HG02610 (cell line): Measurements from ENCODE around the gene FNBP1L.

Experiments
- ATAC-seq: cut with Tn5 transposase; IDR thresholded peaks from one replicate; pipeline ENCODE4 v1.9.1; 2021; ENCODE audit warnings: mild to moderate bottlenecking, moderate library complexity; ENCODE audit not compliant: unreplicated experiment

FNBP1L gene

DNA sequence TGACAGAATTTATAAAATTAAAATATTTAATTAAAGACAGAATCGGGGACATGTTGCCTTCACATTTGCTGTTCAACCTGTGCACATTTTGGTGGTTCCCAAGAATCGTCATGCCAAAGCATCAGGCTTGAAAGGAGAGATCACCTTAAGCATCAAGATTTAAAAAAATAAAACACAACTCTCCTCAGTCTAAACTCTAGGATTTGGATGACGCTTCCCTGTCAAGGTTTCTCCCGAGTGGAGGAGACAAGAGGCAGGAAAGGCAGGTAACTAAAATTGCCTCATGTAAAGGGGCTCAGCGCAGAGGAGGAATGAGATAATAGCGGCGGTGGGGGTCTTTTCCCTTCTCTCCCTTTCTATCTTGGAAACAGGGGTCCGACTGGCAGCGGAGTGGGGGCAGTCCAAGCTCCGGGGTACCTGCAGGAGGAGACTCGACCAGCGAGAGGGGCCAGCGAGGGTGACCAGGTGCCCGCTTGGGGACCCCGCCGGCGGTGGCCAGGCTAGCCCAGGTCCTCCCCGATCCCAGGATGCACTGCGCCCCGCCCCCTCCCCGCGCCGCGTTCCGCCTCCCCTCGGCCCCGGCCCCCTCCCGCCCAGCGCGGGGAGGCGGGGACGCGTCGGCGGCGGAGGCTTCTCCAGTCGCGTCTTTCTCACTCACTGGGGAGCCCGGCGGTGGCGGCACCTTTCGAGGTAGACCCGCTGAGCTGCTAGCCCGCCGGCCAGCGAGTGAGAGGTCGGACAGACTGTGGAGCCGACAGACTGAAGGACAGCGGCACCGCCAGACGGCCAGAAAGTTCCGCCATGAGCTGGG, at the start of gene FNBP1L:
FNBP1L (plus strand) TSS at position 638 of the 811 bp plus-strand sequence; CDS start at position 802, 164 bp downstream.
- no peak for ATAC-seq

DNA sequence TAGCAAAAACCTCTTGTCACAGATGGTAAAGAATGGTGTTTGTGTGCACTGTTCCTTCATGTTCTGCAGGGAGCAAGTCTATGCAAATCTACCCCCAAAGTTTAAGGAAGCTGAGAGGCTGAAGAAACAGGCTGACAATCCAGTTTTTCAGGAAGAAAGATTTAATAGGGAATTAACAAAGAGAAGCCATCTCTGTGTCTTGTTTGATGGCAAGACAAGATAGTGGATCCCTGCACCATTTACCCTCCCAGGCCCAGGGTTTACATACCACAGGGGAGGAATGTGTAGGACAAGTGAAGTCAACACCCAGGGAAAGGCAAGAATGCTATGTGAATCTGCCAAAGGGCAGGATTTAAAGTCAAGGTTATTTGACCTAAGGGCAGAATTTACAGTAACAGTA, 48.1 kb upstream of the FNBP1L start:
- no peak for ATAC-seq

DNA sequence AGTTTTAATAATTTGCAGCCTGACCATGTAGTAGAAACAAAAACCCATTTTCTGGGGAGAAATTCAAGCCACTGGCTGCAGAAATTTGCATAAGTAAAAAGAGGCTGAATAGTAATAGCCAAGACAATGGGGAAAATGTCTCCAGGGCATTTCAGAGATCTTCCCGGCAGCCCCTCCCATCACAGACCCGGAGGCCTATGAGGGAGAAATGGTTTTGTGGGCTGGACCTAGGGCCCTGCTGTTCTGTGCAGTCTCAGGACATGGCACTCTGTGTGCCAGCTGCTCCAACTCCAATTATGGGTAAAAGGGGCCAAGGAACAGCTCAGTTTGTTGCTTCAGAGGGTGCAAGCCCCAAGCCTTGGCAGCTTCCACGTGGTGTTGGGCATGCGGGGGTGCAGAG, 39.7 kb upstream of the FNBP1L start:
- ATAC-seq, result no peak

DNA sequence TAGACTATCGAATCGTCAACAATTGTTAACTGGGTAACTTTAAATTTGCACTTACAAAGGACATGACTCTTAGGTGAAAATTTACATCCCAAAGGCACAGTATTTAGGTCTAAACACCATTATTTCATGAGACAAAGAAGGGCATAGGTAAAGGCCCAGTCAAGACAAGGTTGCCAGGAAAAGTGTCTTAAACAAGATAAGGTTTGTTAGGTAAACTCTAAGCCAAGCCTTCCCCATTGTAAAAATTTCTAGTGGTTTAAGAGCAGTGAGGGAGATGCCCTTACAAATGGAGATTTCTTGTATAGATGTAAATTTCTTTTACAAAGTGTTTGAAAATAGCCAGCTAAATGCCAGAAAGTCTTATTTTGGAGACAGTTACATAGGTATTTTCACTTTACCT, 36.9 kb upstream of the FNBP1L start:
- no peak for ATAC-seq

DNA sequence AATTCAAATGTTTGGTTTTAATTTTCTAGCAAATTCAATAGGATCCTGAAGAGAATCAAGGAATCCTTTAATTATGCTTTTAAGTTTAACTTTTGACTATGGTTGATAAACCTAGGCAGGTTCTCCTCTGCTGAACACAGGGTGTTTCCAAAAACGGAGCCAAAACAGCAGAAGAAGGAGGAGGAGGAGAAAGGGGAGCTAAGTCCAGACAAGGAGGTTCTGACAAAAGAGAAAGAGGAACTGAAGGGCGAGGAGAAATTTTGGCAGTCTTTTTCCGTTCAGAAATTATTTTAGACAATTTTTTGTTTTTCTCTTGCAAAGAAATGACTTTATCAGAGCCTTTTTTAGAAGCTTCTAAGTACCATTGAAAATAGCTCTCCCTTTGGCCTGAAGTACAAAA, 33.2 kb upstream of the FNBP1L start:
- no peak for ATAC-seq

DNA sequence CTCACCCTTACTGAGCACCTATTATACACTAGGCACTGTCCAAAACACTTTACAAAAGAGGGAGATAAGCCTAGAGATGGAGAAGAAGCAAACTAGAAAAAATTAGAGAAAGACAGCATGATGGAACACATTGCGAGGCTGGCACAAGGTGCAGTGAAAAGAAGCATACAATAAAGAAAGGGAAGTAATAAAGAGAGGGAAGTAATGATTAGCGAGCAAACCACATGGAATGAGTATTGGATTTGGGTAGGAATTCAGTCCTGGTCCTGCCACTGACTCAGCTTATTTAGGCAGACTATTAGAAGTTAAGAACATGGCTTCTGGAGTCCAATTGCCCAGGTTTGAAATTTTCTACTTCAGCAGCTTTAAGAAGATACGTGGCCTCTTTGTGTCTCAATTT, 32.6 kb upstream of the FNBP1L start:
- no peak for ATAC-seq

DNA sequence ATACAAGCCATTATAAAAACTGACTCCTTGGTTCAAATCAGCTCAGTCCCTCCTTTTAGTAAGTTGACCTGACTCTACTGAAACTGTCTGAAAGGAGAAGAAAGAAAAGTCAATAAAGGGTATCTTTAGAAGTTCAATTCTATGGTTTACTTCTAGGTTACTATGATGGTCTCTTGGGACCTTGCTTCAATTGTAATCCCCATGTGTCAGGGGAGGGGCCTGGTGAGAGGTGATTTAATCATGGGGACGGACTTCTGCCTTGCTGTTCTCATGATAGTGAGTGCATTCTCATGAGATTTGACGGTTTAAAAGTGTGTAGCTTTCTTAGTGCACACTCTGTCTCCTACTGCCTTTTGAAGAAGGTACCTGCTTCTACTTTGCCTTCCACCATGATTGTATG, 31.7 kb upstream of the FNBP1L start:
- ATAC-seq, result no peak

DNA sequence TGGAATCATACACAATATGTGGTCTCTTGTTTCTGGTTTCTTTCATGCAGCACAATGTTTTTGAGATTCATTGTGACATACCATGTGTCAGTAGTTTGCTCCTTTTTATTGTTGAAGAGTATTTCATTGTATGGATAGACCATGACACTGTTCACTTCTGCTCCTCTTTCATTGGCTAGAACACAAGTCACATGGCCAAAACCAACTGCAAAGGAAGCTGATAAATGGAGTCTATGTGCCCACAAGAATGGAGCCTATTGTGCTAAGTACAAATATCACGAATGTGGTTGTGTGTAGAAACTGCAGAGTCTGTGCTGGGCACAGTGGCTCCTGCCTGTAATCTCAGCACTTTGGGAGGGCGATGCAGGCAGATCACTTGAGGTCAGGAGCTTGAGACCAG, 28.6 kb upstream of the FNBP1L start:
- no peak for ATAC-seq

DNA sequence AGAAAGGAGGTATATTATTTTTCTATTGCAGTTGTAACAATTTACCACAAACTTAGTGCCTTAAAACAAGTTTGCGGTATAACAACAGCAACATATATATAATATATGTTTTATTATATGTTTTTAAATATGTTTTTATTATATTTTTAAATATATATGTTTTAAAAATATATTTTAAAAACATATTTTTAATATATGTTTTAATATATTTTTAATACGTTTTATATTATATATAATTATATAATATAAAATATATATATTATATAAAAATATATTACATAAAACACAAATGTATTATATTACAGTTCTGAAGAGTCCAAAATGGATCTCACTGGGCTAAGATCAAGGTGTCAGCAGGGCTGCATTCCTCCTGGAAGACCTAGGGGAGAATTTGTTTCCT, 27.5 kb upstream of the FNBP1L start:
- ATAC-seq, result no peak

DNA sequence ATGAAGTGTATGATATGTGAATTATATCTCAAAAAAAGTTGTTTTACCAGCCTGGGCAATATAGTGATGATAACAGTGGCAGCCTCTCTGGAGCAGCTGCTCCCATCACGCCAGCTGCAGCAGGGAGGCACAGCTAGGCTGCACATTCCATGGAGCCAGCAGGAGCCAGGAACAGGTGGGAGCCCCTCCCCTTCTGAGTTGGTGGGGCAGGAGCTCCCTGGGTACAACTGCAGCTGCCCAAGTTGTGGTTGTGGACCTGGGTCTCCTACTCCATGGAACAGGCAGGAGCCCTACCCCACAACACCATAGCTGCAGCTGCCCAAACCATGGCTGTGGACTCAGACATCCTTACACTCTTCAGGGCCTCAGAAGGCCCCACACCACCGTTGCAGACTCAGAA, 21.7 kb upstream of the FNBP1L start:
- no peak for ATAC-seq

DNA sequence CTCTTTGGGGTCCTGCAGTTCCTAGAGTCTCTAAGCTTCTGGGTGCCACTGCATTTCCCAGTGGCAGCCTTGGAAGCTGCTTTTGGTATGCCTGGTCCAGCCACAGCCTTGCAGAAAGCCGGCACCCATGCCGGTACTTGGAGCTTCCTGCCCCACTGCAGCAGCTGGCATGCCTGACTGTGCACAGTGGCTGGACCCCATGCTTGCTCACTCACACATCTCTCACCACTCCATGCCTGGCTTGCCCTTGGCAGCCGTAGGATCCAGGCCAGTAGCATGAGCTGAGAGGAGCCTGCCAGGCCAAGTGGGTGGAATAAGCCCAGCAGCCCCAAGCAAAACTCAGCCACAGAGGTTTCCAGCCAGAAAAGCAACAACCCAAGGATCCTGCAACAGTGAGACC, 20.3 kb upstream of the FNBP1L start:
- ATAC-seq, result no peak

DNA sequence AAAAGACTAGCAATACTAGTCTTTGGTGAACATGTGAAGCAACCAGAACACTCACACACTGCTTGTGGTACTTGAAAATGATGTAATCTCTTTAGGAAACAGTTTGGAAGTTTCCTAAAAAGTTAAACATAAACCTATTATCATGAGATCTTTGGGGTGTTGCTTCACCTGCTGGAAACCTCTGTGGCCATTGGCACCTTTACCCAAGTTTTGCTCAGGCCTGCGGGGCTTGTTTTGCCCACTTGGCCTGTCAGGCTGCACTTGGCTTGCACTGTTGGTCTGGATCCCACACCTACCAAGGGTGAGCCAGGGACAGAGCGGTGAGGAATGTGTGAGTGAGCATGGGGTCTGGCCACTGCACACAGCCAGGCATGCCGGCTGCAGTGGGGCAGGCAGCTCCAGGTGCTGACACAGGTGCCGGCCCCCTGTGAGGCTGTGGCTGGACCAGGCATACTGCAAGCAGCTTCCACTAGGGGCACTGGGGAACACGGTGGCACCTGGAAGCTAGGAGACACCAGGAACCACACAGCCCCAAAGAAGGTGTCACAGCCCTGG, 14.4 kb upstream of the FNBP1L start:
- ATAC-seq, result no peak

DNA sequence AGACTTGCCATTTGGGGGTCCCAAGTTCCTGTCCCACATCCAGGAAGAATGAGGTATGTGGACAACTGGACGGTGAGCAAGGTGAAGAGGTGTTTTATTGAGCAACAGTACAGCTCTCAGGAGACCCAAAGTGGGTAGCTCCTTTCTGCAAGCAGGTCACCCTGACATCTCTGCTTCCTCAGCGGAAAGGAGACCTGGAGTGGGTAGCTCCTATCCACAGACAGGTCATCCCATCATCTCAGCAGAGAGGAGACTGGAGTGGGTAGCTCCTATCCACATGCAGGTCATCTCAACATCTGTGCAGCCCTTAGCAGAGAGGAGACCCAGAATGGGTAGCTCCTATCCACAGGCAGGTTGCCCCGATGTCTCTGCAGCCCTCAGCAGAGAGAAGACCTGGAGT, 13.8 kb upstream of the FNBP1L start:
- ATAC-seq, result no peak

DNA sequence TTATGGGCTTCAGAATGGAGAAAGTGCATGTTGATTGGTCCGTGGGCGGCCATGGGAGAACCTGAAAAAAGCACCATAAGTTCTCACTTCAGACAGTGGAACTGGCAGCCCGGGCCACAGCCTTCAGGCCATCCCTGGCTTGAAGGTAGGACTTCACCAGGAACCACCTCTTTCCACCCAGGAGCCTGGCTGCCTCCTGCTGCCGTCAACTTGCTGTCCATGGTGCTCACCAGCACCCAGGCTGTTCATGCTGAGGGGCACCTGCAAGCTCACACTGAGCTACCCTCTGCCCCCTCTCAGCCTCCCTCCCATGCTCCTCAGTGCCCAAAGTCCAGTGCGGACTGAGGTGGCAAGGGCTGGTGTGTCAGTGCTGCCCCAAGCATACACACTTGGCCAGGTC, 12.9 kb upstream of the FNBP1L start:
- ATAC-seq, result no peak

DNA sequence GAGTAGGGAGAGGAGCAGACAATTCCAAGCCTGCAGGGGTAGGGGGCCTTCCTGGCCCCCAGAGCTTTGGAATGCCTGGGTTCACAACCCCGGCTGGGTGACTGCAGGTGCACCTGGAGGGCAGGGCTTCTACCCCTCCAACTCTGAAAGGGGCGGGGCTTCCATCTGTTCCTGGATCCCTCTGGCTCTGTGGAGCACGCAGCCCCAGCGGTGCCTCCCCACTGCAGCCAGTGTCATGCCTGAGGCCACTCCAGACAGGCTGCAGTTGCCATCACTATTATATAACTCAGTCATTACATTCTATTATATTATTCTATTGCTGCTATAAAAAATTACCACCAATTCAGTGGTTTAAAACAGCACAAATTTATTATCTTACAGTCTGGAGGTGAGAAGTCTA, 12.5 kb upstream of the FNBP1L start:
- ATAC-seq, result no peak

DNA sequence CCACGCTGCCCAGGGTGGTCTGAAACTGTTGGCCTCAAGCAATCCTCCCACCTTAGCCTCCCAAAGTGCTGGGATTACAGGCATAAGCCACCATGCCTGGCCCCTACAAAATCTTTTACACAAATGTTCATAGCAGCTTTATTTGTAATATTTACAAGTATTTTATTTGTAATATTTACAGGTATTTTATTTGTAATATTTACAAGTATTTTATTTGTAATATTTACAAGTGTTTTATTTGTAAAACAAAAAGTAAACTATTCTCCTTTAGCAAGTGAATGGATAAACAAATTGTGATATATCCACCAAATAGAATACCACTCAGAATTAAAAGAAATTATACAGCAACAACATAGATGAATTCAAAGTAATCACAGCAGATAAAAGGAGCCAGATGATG, 11.4 kb upstream of the FNBP1L start:
- no peak for ATAC-seq

DNA sequence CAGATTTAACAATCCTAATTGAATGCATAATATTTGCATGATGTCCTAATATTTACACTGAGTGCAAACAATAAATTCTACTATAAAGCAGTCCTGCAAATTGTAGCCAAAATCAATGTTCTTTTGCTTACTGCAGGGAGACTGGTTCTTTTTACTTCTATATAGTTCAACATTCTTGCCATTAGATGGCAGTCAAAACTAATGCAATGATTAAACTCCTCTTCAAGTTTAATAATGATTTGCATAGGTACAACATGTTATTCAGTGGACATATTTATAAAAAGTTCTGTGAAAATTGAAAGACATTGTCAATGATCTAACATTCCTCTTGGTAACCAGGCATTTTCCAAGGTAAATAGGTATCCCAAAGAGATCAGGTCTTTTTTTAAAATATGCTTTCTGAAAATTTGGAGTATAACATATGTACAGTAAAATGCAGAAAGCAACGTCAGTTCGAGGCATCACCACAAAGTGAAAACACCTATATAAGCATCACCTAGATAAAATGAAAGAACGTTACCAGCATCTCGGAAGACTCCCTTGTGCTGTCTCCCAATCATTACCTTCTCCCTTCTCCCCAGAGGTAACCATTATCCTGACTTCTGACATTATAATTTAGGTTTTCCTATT, 9.8 kb upstream of the FNBP1L start:
- ATAC-seq, result no peak

DNA sequence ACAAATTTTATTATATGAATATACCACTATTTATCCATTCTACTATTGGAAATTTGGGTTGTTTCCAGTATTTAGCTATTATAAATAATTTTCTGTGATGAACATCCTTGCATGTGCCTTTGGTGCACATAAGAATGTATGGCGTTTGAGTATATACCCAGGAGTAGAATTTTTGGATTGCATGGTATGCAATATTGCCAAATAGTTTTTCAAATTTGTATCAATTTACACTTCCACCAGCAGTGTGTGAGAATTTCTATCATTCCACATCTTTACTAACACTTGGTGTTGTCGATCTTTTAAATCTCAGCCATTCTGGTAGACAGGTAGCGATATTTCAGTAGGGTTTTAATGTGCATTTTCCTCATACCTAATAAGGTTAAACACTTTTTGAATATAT, 9.2 kb upstream of the FNBP1L start:
- ATAC-seq, result no peak

DNA sequence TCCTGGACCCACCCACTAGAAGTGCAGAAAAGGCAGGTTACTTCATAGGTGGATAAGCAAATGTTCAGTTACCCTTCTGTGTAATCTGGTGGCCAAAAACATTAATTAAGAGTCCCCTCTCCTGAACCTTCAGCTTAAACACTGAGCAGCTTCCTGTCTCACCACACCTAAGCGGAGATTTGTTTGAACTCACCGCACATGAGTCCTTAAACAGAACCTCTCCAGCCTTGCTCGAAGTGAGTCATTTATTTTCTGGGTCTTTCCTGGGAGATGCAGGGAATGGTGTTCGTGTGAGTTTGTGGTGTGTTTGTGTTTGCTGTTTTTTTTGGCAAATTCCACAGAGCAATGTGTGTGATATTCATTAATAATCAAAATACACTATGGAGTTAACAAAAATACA, 7.6 kb upstream of the FNBP1L start:
- ATAC-seq, result no peak

DNA sequence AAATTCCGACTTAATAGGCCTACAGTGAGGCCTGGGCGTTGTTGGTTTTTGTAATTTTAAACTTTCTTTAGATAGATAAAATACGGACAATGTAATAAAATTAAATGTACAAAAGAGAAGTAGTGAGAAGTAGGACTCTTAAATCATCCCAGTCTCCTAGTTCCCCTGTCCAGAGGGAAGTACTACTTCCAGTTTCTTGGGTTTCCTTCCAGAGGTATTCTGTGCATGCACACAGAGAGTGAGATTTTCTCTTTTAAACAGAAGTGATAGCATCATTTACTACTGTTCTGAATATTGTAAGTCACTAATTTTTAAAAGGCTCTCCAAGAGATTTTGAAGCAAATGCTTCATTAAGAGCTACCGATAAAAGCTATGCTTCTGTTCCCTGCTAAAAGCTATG, 7.2 kb upstream of the FNBP1L start:
- ATAC-seq, result no peak

DNA sequence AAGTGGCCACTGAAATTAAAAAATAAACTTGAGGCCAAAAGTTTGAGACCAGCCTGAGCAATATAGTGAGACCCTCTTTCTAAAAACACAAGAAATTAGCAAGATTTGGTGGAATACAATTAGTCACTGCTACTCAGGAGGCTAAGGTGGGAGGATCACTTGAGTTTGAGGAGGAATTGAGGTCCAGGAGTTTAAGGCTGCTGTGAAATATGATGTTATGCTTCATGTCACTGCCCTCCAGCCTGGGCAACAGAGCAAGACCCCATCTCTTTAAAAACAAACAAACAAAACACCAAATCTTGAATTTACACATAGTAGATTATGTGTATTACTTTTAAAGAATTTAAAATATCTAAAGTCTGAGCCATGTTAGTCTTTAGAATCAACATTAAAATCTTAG, 6.3 kb upstream of the FNBP1L start:
- ATAC-seq, result no peak

DNA sequence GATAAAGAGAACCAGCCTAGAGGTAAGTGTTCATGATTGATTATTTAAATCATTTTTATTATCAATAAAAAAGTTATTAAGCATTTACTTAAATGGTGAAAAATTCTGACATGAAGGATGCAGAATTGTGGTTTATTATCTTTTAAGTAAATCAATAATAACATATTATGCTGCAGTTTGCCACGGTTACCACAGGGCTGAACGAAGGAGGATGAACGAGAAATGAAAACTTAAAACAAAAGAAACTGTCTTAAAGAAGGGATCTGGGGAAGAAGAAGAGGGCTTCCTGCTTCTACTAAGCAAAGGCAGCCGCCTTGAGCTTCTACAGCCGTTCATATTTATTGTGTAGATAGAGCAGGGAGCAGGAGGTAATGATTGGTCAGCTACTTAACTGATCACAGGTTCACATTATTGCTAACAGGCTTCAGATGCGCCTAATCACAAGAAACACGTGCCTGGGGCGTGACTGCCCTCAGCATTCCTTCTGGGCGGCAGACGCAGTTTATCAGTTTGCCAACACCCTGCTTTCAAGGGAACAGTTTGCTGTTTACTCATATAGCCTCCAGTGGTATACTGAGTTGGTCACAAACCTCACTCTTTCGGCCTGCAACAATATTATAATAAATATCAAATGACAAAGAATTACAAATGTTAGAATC, 5.8 kb upstream of the FNBP1L start:
- no peak for ATAC-seq
